Left ventricle myocardium superior (tissue), 1 donor: ENCODE results near the gene CD180. TPM values are rescaled to one million over a fixed set of nuclear protein-coding genes. Genes with fewer than 3 reads are reported as not detected.
A peak's percentile ranks its signal among the peaks of the same experiment; 100 is the strongest.

ENCODE experiments used
- ATAC-seq: fragments of 200-7000 bp; cut with Tn5 transposase; one replicate; pipeline ENCODE4 v1.9.1; 2020; ENCODE audit warnings: mild to moderate bottlenecking, moderate library complexity
- DNase-seq: peaks from one replicate; pipeline ENCODE4 v3.0.0-alpha.2; 2020
- intact Hi-C: fragments of 100-400 bp; cut with micrococcal nuclease; formaldehyde crosslinking; loops from one replicate; pipeline ENCODE4 v1.11.0; 2022
- total RNA-seq: library from RNA; stranded (reverse); fragmentation: NEBNext Ultra II Directional; extraction: Animal tissue kit (Norgen Biotek cat#: 25700); gene quantifications from one replicate; pipeline ENCODE4 v1.2.1, GENCODE V29; 2021
- donor health status: DM: no; HTN: yes; CAD: no; lungs with severe emphysema.

Gene CD180
- total RNA-seq, 1 donor from 2014 or later, result 0.64 TPM

- DNase-seq, result no peak
- intact Hi-C loops, result no loop called here
- ATAC-seq, result peak; percentile 60
These were observed 25.8 kb downstream of the CD180 start for GRCh38 chr5:67170767-67171166.

- ATAC-seq, result no peak
- no peak for DNase-seq
- intact Hi-C loops, result no loop called here
These were observed 28.5 kb downstream of the CD180 start for GRCh38 chr5:67168069-67168468.

GRCh38 chr5:67166460-67167285 is 29.9 kb downstream of the CD180 start:
- intact Hi-C loops, result no loop called here
- peak; percentile 59 for ATAC-seq
- DNase-seq, result peak; percentile 74

- DNase-seq (peak; percentile 90), ATAC-seq (peak; percentile 86)
- intact Hi-C loops, result no loop called here
These were observed 30.8 kb downstream of the CD180 start for GRCh38 chr5:67165526-67166459.

- DNase-seq (no peak), ATAC-seq (no peak)
- intact Hi-C loops, result no loop called here
These were observed 31.6 kb downstream of the CD180 start for GRCh38 chr5:67164856-67165525.

- DNase-seq, result no peak
- intact Hi-C loops, result no loop called here
- ATAC-seq, result no peak
These were observed 32.6 kb downstream of the CD180 start for GRCh38 chr5:67163863-67164595.

- DNase-seq, result no peak
- intact Hi-C loops, result no loop called here
- no peak for ATAC-seq
These were observed 33.3 kb downstream of the CD180 start for GRCh38 chr5:67163231-67163756.

GRCh38 chr5:67161767-67162166 is 34.8 kb downstream of the CD180 start:
- no peak for ATAC-seq
- intact Hi-C loops, result no loop called here
- DNase-seq, result no peak

- intact Hi-C loops, result no loop called here
- ATAC-seq (no peak), DNase-seq (no peak)
These were observed 35.6 kb downstream of the CD180 start for GRCh38 chr5:67160985-67161384.

- ATAC-seq, result no peak
- no peak for DNase-seq
- intact Hi-C loops, result no loop called here
These were observed 36.3 kb downstream of the CD180 start for GRCh38 chr5:67160272-67160671.

- no peak for ATAC-seq
- intact Hi-C loops, result loop anchor here (10.0 kb wide), 2 partner anchors 48 to 342 kb away; no protein-coding TSS in a partner anchor
- peak; percentile 40 for DNase-seq
These were observed 39.5 kb downstream of the CD180 start for GRCh38 chr5:67156976-67157583.

- ATAC-seq (peak; percentile 92), DNase-seq (no peak)
- intact Hi-C loops, result loop anchor here (10.0 kb wide), 2 partner anchors 50 to 340 kb away; no protein-coding TSS in a partner anchor
These were observed 41.9 kb downstream of the CD180 start for GRCh38 chr5:67154556-67155206.

- intact Hi-C loops, result loop anchor here (10.0 kb wide), 2 partner anchors 52 to 338 kb away; no protein-coding TSS in a partner anchor
- DNase-seq (no peak), ATAC-seq (no peak)
These were observed 43.3 kb downstream of the CD180 start for GRCh38 chr5:67153292-67153691.

- no peak for DNase-seq
- intact Hi-C loops, result loop anchor here (10.0 kb wide), 2 partner anchors 52 to 338 kb away; no protein-coding TSS in a partner anchor
- ATAC-seq, result no peak
These were observed 44.2 kb downstream of the CD180 start for GRCh38 chr5:67152400-67152799.

- intact Hi-C loops, result loop anchor here (10.0 kb wide), 2 partner anchors 55 to 335 kb away; no protein-coding TSS in a partner anchor
- ATAC-seq (peak; percentile 24), DNase-seq (no peak)
These were observed 46.6 kb downstream of the CD180 start for GRCh38 chr5:67149951-67150523.

GRCh38 chr5:67149057-67149950 is 47.3 kb downstream of the CD180 start:
- peak; percentile 49 for ATAC-seq
- DNase-seq, result no peak
- intact Hi-C loops, result no loop called here
